GM06990 (cell line): Measurements from ENCODE around the gene SNPH.

Experiments used
- DNase-seq: peaks from one replicate; pipeline ENCODE4 v3.0.0-alpha.2; 2011; ENCODE audit not compliant: insufficient read length; ENCODE audit errors: extremely low read depth
- H3K27me3 ChIP-seq: replicated peaks from 2 replicates; pipeline ENCODE4 v1.6.0; 2011; ENCODE audit warnings: low read length; ENCODE audit not compliant: control insufficient read depth, insufficient read depth
- H3K36me3 ChIP-seq: 2 replicates; pipeline ENCODE4 v1.5.1; 2011; ENCODE audit warnings: low read length; ENCODE audit not compliant: control insufficient read depth, insufficient read depth
- H3K4me3 ChIP-seq: replicated peaks from 2 replicates; pipeline ENCODE4 v1.5.1; 2011; ENCODE audit warnings: low read depth, mild to moderate bottlenecking, control low read depth, low read length
- TF ChIP-seq, protein P1 (sequence below): IDR thresholded peaks from 2 replicates; pipeline ENCODE4 v1.5.1; 2011; ENCODE audit warnings: low read length, control low read depth, mild to moderate bottlenecking, inconsistent platforms; ENCODE audit not compliant: insufficient read depth, poor library complexity, severe bottlenecking

The SNPH gene

DNA sequence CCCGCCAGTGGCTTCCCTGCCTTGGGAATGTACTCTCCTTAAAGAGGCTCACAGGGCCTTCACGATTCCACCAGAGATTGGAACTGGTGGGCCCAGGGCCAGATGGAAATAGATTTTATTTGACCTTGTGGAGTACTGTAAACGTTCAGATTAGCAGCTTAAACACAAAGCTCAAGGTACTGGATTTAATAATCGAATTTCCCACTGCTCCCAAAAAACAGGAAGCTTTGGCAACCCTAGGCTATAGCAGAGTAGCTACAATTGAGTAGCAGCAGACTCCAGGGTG lies 55.5 kb downstream of the SNPH start:
- TF ChIP-seq, protein P1, sequence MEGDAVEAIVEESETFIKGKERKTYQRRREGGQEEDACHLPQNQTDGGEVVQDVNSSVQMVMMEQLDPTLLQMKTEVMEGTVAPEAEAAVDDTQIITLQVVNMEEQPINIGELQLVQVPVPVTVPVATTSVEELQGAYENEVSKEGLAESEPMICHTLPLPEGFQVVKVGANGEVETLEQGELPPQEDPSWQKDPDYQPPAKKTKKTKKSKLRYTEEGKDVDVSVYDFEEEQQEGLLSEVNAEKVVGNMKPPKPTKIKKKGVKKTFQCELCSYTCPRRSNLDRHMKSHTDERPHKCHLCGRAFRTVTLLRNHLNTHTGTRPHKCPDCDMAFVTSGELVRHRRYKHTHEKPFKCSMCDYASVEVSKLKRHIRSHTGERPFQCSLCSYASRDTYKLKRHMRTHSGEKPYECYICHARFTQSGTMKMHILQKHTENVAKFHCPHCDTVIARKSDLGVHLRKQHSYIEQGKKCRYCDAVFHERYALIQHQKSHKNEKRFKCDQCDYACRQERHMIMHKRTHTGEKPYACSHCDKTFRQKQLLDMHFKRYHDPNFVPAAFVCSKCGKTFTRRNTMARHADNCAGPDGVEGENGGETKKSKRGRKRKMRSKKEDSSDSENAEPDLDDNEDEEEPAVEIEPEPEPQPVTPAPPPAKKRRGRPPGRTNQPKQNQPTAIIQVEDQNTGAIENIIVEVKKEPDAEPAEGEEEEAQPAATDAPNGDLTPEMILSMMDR = no peak
- no peak overlapping the region for H3K4me3 ChIP-seq
- DNase-seq = no peak
- H3K27me3 ChIP-seq = no peaks in the 10 kb centered on the region
- no peaks in the 10 kb centered on the region for H3K36me3 ChIP-seq

DNA sequence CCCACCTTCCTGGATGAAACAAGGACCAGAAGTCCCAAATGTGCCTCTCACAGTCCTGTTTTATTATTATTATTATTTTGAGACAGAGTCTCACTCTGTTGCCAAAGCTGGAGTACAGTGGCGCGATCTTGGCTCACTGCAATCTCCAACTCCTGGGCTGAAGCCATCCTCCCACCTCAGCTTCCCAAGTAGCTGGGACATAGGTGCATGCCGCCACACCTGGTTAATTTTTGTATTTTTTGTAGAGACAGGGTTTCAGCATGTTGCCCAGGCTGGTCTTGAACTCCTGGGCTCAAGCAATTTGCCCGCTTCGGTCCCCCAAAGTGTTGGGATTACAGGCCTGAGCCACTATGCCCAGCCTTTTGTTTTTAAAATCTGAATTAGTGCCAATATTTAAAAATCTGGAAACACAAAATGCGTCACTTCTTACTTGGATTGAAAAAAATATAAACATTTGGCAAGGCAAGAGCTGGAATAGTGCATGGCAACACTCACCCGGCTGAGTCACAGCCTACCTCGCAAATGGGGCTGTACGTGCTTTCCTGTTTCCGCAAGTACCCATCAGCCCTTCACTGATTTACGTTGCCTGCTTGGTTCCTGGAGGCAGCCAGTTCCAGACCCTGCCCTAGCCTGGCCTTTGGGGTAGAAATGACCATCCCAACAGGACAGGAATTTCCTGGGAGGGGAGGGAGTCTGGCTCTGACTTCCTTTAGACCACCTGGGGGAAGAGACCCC lies 56.6 kb downstream of the SNPH start:
- TF ChIP-seq, protein P1 = no peak
- DNase-seq = no peak
- no peaks in the 10 kb centered on the region for H3K27me3 ChIP-seq
- H3K4me3 ChIP-seq = no peak overlapping the region
- H3K36me3 ChIP-seq = no peaks in the 10 kb centered on the region; the same call in 1 of the 2 replicates

DNA sequence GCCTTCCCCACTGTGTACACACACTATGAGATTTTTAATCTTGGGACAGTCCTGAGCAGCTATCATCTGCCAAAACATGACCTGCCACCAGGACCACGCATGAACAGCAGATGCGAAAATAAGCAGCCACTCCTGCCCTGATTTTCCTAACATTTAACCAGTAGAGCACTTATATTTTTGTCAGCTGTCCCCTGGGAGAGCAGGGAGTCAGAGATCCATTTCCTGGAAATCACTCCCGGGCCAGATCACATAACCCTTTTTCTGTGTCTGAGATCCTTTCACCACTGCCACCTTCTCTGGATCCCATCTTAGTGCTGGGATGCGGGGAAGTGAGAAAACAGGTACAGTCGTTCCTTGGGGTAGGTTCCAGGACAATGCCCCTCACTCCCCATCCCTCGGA lies 57.2 kb downstream of the SNPH start:
- Histone ChIP-seq H3K36me3 (no peaks in the 10 kb centered on the region; the same call in 1 of the 2 replicates), H3K27me3 (no peaks in the 10 kb centered on the region), H3K4me3 (no peak overlapping the region)
- TF ChIP-seq, protein P1 = no peak
- DNase-seq = no peak

DNA sequence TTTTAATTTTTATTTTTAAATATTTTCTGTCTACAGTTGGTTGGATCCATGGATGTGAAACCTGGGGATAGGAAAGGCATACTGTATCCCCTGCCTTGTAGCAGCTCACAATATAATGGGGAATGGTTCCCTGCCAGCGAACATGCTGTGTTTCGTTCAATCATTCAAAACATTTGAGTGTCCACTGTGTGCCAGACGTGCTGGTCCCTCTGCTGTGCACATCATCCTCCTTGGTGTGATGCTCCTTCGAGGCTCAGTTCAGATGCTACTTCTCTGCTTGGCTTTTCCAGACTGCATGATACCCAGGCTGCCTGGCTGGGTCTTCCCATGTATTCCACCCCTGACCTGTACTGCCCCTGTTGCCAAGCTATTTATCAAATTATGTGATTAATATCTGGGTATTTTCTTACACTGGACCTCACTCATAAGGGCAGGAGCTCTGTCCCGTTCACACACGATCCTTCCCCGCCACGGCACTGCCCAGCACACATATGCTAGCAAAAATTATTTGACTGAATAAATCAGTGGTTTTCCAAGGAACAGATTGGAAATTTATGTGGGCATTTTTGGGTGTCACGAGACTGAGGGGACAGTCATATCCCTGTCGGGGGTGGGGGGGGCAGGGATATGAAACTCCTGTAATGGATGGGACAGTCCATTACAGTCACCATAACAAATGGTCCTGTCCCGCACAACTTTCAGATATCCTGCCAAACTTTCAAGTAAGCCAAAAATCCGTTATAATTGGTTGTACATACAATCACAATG lies 57.9 kb downstream of the SNPH start:
- Histone ChIP-seq H3K4me3 (no peak overlapping the region), H3K27me3 (no peaks in the 10 kb centered on the region), H3K36me3 (peaks cover 2% of the 10 kb centered on the region; the same call in 1 of the 2 replicates)
- TF ChIP-seq, protein P1 = no peak
- DNase-seq = no peak

DNA sequence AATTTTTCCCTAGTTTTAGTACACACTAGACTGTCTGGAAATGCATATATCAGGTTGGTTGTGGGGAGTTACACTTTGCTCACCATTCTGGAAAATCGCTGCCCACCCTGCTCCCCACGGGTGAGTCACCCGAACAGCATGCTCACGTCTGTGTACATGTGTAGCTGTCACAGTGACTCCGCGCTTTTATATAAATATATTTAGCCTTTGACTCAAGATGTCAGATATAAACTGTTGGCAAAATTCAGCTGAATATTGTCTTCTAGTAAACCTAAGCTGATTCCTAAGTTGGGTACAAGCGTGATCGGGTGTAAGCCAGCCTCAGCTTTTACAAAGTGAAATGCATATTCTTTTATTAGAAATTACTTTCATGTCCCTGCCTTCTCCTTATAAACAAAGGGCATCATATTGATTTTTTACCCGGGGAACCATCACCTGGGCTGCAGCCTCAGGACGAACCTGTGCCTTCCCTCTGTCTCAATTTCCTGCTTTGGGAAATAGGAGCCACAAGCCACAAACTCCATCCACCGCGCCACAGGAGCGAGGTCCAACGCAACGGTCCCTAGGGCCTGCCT lies 58.6 kb downstream of the SNPH start:
- TF ChIP-seq, protein P1 = no peak
- H3K27me3 ChIP-seq = no peaks in the 10 kb centered on the region
- H3K36me3 ChIP-seq = peaks cover 2% of the 10 kb centered on the region; the same call in 1 of the 2 replicates
- peak overlapping the region; percentile 93 for H3K4me3 ChIP-seq
- DNase-seq = no peak
